Measurements from ENCODE around the gene KEAP1. TPM values are rescaled to one million over a fixed set of nuclear protein-coding genes. Genes with fewer than 3 reads are reported as not detected.

The KEAP1 gene
- total RNA-seq, 4 donors from 2014 or later, result 62.1 to 80.3 (median 69.8) TPM

DNA sequence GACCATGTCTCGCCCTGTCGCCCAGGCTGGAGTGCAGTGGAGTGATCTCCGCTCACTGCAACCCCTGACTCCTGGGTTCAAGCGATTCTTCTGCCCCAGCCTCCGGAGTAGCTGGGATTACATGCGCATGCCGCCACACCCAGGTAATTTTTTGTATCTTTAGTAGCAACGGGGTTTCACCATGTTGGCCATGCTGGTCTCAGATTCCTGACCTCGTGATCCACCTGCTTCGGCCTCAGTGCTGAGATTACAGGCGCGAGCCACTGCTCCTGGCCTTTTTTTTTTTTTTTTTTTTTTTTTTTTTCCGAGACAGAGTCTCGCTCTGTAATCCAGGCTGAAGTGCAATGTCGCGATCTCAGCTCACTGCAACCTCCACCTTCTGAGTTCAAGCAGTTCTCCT lies 4.9 kb upstream of the KEAP1 start:
- Histone ChIP-seq H3K27ac (no peak overlapping the region), H3K4me3 (no peak overlapping the region), H3K36me3 (no peaks in the 10 kb centered on the region), H3K4me1 (peaks cover 0 to 14% (median 3%) of the 10 kb centered on the region in 3 donors), H3K27me3 (peaks cover 53% of the 10 kb centered on the region), H3K9me3 (no peaks in the 10 kb centered on the region)
- no peak for TF ChIP-seq POLR2AphosphoS5 (IDR thresholded peaks at IDR 0.05)
- no peak for TF ChIP-seq EP300 (IDR thresholded peaks at IDR 0.05)
- no peak for TF ChIP-seq POLR2A (IDR thresholded peaks at IDR 0.05)
- TF ChIP-seq, protein P1, sequence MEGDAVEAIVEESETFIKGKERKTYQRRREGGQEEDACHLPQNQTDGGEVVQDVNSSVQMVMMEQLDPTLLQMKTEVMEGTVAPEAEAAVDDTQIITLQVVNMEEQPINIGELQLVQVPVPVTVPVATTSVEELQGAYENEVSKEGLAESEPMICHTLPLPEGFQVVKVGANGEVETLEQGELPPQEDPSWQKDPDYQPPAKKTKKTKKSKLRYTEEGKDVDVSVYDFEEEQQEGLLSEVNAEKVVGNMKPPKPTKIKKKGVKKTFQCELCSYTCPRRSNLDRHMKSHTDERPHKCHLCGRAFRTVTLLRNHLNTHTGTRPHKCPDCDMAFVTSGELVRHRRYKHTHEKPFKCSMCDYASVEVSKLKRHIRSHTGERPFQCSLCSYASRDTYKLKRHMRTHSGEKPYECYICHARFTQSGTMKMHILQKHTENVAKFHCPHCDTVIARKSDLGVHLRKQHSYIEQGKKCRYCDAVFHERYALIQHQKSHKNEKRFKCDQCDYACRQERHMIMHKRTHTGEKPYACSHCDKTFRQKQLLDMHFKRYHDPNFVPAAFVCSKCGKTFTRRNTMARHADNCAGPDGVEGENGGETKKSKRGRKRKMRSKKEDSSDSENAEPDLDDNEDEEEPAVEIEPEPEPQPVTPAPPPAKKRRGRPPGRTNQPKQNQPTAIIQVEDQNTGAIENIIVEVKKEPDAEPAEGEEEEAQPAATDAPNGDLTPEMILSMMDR (IDR thresholded peaks at IDR 0.05), result no peak
- ATAC-seq, result no peak
- 83 to 92% methylated on average over 12 to 16 of the region's 16 CpGs for WGBS, 2 donors (ENCODE audit: low coverage in 1 of 2)

DNA sequence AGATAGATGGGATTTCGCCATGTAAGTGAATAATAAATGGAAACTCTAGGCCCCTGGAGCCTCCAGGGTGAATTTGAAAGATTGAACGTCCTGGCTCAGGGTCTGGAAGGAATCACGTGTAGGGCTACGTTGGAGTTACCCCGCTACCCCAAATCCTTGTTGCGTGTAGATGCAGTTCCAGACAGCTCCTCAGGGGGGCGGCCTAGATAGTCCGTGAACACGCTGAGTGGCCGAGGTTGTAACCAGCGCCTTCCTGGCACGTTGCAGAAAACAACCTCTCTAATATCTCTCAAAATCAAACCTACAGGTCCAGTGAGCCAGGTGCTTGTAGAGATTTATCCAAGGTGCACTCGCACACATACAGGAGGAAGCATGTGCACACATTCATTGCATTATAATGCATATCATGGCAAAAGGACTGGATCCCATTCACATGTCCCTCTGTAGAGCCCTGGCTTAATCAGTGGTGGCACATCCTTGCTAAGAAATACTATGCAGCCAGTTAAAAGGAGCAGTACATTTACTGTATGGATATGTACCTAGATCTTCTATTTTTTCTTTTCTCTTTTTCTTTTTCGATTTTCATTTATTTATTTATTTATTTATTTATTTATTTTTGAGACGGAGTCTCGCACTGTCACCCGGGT lies 2.5 kb upstream of the KEAP1 start:
- no peak overlapping the region for H3K27ac ChIP-seq
- peaks cover 0 to 28% (median 10%) of the 10 kb centered on the region in 3 donors for H3K4me1 ChIP-seq
- H3K4me3 ChIP-seq, result no peak overlapping the region
- 28 to 35% methylated on average over 8 to 17 of the region's 17 CpGs for WGBS, 2 donors (ENCODE audit: low coverage in 1 of 2)
- H3K9me3 ChIP-seq, result no peaks in the 10 kb centered on the region
- H3K27me3 ChIP-seq, result peaks cover 29% of the 10 kb centered on the region
- no peaks in the 10 kb centered on the region for H3K36me3 ChIP-seq
- no peak for ATAC-seq
- TF ChIP-seq EP300 (IDR thresholded peaks at IDR 0.05), result no peak
- TF ChIP-seq, protein P1 (IDR thresholded peaks at IDR 0.05), result peak in 3 of 4 experiments; percentile 74 to 86 (median 77)

DNA sequence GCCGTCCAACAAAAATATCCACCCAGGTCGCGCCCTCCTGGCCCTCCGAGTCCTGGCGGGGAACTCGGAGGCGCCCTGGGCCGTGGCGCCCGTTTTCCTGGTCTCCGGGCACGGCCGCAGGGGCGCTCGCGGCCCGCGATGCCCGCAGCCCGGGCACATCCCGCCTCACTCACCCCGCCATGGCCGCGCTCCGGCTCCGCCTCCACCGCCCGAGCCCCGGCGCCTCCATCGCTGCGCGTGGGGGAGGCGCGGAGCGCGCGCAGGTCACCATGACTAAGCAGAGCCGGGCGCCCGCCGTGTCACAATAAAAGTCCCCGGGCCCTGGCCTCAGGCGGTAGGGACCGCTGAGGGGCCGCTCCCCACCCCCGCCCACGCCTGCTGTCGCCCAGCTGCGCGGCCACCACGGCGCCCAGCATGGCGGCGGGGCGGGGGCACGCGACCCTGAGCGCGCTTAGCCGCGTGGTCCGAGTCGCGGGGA lies 593 bp downstream of the KEAP1 start:
- H3K27ac ChIP-seq, result peak overlapping the region; percentile 93 to 98 (median 96)
- no peaks in the 10 kb centered on the region for H3K27me3 ChIP-seq
- peak overlapping the region; percentile 71 to 83 for H3K4me3 ChIP-seq
- TF ChIP-seq POLR2AphosphoS5 (IDR thresholded peaks at IDR 0.05), result peak; percentile 71
- TF ChIP-seq, protein P1 (IDR thresholded peaks at IDR 0.05), result peak in 2 of 4 experiments; percentile 9 to 19
- TF ChIP-seq POLR2A (IDR thresholded peaks at IDR 0.05), result peak; percentile 76 to 82
- TF ChIP-seq EP300 (IDR thresholded peaks at IDR 0.05), result no peak
- peak; percentile 98 for ATAC-seq
- no peaks in the 10 kb centered on the region for H3K9me3 ChIP-seq
- peaks cover 0 to 60% (median 13%) of the 10 kb centered on the region in 3 donors for H3K4me1 ChIP-seq
- no CpG with 5 or more reads among the region's 65 CpGs for WGBS, 2 donors (ENCODE audit: low coverage in 1 of 2)
- H3K36me3 ChIP-seq, result peaks cover 0 to 22% of the 10 kb centered on the region in 2 donors

DNA sequence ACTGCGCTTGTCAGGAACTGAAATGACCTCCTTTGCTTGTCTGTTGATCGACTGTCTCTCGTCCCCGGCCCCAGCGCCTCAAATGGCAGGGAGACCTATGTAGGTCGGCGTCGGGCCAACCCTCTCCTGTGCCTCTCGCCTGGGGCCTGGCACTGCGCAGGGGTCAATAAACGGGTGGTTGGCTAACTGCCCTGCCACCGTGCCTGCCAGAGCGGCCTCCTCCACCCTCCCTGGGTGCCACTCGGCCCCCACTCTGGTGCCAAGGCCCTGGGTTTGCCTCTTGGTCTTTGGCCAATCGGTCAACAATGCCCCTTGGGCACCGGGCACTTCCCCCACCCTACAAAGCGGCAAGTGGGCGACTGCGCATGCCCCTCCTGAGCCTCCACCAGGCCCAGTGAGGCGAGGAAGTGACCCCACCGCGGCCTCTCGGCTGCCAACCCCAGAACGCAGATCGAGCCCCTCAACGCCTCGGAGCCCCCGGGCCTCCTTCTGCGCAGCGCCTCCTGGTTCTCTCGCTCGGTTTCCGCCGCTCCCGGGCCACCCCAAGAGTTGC lies 1.1 kb downstream of the KEAP1 start:
- peak; percentile 64 for ATAC-seq
- WGBS, 2 donors (ENCODE audit: low coverage in 1 of 2), result 5 to 80% methylated on average over 1 to 10 of the region's 35 CpGs
- H3K4me3 ChIP-seq, result peak overlapping the region; percentile 71 to 83
- peaks cover 0 to 27% of the 10 kb centered on the region in 2 donors for H3K36me3 ChIP-seq
- no peaks in the 10 kb centered on the region for H3K9me3 ChIP-seq
- H3K27me3 ChIP-seq, result no peaks in the 10 kb centered on the region
- peaks cover 0 to 65% (median 13%) of the 10 kb centered on the region in 3 donors for H3K4me1 ChIP-seq
- TF ChIP-seq POLR2AphosphoS5 (IDR thresholded peaks at IDR 0.05) (peak; percentile 33), EP300 (IDR thresholded peaks at IDR 0.05) (no peak)
- H3K27ac ChIP-seq, result peak overlapping the region; percentile 93 to 98 (median 96)

DNA sequence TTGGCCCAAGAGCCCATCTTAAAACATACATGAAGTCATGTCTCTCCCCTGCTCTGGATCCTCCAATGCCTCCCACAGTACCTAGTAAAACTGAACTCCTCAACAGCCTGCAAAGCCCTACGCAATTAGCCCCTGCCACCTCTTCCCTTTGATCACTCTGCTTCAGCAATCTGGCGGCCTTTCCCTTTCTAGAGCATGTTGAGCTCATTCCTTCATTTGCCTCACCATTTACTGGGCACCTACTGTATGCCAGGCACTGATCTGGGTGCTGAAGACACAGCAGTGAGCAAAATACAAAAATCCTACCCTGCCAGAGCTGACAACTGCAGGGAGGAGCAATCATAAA lies 2.9 kb downstream of the KEAP1 start:
- H3K4me1 ChIP-seq, result peaks cover 0 to 67% (median 13%) of the 10 kb centered on the region in 3 donors
- no peak overlapping the region for H3K27ac ChIP-seq
- no peaks in the 10 kb centered on the region for H3K9me3 ChIP-seq
- H3K27me3 ChIP-seq, result no peaks in the 10 kb centered on the region
- TF ChIP-seq, protein P1 (IDR thresholded peaks at IDR 0.05), result no peak
- TF ChIP-seq EP300 (IDR thresholded peaks at IDR 0.05), result no peak
- TF ChIP-seq POLR2A (IDR thresholded peaks at IDR 0.05), result no peak
- TF ChIP-seq POLR2AphosphoS5 (IDR thresholded peaks at IDR 0.05), result no peak
- ATAC-seq, result no peak
- WGBS, 2 donors (ENCODE audit: low coverage in 1 of 2), result 100% methylated on average over 1 to 2 of the region's 2 CpGs
- H3K36me3 ChIP-seq, result peaks cover 0 to 46% of the 10 kb centered on the region in 2 donors
- H3K4me3 ChIP-seq, result no peak overlapping the region
